Renal cortex interstitium (tissue), 11 donors: ENCODE measurements around the gene SHISA5. TPM values are rescaled to one million over a fixed set of nuclear protein-coding genes. Genes with fewer than 3 reads are reported as not detected.
A peak's percentile ranks its signal among the peaks of the same experiment; 100 is the strongest.
"Not testable (repeated sequence)": the region's sequence is repeated elsewhere in the genome, so short reads cannot be mapped to it uniquely, and the experiment has no call there.

Experiments used
- DNase-seq, 11 donors: peaks; one replicate each; pipeline ENCODE4 v3.0.0-alpha.2; 2013; ENCODE audit warnings: low read depth in 9 of 11, low spot score in 4 of 11; ENCODE audit errors: extremely low read depth in 1 of 11
- polyA plus RNA-seq, 3 donors: library from polyadenylated mRNA; unstranded; fragments of 120-200 nt; gene quantifications; one replicate each; pipeline ENCODE4 v1.2.1, GENCODE V29; 2013; ENCODE audit not compliant: insufficient read length in 3 of 3

The SHISA5 gene
- polyA plus RNA-seq, 3 donors: 93.2 to 120 (median 101) TPM

DNA sequence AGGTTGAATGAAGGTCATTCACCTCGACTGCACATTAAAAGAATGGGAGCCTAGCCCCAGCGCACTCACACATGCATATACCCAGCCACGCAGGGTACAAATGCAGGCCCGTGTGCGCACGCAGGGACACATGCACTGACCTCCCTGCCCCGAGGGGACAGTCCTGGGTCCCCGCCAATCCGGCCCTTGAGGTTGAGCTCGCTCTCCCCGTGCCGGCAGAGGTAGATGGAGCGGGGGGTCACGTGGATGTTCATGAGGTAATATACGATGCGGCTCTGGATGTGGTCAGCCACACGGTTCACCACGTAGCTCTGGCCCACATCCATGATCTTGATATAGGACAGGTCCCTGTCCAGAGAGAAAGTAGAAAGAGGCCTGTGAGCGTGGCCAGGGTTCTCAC, 32.1 kb upstream of the SHISA5 start:
- no peak for DNase-seq

DNA sequence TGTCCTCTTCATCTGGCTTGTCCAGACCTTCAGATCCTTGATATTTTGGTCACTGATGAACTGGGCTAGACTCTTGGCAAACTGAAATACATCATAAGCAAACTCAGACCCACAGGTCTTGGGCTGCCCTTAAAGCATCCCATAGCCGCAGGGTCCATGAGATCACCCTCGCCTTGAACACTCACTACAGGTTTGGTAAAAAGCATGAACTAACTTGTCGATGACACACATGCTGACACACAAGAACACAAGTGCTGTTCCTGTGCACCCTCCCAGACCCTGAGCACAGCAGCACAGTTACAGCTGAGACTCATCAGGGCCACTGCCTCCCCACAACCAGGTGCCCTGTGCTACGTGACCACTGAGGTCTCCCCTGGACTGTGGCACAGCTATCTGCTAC, 31.6 kb upstream of the SHISA5 start:
- DNase-seq: no peak

DNA sequence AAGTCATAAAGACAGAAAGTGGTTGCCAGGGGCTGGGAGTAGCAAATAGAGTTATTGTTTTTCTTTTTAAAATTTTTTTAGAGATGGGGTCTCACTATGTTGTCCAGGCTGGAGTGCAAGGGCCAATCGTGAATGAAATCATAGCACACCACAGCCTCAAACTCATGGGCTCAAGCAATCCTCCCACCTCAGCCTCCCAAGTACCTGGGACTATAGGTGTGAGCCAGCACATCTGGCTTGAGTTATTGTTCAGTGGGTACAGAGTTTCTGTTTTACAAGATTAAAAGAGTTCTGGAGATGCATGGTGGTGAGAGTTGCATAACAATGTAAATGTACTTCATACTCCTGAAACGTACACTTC, 29.0 kb upstream of the SHISA5 start:
- DNase-seq: no peak

DNA sequence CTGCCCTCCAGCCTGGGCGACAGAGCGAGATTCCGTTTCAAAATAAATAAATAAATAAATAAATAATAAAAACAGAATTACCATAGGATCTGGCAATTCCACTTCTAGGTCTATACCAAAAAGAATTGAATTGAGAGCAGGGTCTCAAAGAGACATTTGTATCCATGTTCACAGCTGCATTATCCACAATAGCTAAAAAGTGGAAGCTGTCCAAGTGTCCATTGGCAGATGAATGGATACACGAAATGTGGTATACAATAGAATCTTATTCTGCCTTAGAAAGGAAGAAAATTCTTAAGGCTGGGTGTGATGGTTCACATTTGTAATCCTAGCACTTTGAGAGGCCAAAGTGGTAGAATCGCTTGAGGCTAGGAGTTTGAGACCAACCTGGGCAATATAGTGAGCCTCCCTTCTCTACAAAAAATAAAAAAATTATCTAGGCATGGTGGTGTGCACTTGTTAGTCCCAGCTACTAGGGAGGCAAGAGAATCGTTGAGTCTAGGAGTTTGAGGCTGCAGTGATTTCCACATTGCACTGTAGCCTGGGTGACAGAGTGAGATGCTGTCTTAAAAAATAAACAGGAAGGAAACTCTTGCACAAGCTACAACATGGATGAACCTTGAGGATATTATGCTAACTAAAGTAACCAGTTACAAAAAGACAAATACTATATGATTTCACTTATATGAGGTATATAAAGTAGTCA, 28.4 kb upstream of the SHISA5 start:
- DNase-seq: no peak

DNA sequence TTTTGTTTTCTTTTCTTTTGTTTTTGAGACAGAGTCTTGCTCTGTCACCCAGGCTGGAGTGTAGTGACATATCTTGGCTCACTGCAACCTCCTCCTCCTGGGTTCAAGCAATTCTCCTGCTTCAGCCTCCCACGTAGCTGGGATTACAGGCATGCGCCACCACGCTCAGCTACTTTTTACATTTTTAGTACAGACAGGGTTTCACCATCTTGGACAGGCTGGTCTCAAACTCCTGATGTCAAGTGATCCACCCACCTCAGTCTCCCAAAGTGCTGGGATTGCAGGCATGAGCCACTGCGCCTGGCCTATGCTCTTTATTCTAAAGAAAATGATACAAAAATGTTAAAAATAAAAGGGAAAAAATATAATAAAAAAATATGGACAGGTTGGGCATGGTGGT, 26.7 kb upstream of the SHISA5 start:
- DNase-seq: not testable (repeated sequence)

DNA sequence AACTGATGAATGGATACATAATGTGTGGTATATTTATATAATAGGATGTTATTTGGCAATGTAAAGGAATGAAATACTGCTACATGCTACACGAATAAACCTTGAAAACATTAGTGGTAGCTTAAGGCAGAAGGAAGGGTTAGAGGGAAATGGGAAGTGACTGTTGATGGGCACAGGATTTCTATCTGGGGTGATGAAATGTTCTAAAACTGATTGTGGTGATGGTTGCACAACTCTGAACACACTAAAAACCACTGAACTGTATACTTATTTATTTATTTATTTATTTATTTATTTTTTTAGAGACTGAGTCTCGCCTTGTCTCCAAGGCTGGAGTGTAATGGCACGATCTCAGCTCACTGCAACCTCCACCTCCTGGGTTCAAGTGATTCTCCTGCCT, 24.8 kb upstream of the SHISA5 start:
- DNase-seq: no peak

DNA sequence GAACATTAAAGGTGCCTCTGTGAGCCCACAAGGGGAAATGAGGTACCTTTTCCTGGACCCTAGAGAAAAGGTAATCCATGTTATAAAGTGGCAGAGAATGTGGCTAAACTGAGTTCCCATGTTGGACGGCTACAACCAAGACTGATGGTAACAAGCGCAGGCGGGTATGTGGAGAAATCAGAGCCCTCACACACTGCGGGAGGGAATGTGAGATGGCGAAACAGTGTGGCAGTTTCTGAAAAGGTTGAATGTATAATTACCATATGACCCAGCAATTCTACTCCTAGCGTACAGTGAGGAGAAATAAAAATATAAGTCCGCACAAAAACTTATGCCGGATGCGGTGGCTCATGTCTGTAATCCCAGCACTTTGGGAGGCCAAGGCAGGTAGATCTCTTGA, 24.1 kb upstream of the SHISA5 start:
- DNase-seq: no peak

DNA sequence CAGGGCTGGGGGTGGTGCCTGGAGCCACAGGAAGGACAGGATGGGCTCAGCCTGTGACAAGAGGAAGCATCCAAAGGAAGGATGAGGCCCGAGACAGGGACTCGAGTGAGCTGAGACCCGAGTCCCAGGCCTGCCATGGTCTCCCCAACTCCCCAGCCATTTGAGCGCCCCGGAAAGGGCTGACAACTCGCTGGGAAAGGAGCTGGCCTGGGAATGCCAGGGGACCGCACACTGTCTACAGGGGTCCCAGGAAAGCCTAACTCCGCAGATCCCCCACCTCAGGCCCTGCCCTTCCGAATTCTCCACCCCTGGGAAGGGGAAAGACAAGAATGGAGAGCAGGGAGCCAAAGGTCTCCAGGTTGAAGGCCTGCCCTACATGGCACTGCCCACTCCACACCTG, 21.0 kb upstream of the SHISA5 start:
- no peak for DNase-seq

DNA sequence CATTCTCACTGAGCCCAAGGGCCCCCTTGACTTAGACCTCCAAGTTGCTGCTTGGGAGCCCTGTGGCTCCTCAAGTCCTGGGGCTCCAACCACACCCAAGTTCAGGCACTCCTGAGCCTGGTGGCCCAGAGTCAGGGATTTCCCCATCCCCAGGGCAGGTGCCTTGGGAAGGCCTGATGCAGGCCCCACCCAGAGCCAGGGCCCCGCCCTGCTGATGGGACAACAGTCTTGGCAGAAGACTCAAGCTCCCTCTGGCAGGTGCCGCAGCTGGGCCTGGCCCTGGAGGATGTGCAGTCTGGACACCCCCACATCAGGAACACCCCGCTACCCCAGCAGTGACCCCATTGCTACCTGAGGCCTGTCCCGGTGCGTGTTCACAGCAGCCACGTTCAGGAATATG, 17.7 kb upstream of the SHISA5 start:
- DNase-seq: no peak

DNA sequence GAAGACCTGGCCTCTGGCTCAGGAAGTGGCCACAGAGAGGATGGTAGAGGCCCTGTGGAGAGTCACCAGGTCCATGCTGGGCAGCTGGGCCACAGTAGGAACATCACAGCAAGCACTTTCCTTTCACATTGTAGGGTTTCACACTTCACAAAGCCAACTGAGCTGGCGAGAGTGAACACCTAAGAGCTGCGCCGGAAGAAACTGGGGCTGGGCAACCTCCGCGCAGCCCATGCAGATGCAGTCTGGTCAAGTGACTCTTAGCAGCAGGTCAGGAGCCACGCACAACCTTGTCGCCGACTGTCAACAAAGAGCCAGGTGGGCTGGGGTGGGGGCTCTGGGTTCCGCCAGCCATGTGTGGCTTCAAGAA, 15.3 kb upstream of the SHISA5 start:
- DNase-seq: no peak

DNA sequence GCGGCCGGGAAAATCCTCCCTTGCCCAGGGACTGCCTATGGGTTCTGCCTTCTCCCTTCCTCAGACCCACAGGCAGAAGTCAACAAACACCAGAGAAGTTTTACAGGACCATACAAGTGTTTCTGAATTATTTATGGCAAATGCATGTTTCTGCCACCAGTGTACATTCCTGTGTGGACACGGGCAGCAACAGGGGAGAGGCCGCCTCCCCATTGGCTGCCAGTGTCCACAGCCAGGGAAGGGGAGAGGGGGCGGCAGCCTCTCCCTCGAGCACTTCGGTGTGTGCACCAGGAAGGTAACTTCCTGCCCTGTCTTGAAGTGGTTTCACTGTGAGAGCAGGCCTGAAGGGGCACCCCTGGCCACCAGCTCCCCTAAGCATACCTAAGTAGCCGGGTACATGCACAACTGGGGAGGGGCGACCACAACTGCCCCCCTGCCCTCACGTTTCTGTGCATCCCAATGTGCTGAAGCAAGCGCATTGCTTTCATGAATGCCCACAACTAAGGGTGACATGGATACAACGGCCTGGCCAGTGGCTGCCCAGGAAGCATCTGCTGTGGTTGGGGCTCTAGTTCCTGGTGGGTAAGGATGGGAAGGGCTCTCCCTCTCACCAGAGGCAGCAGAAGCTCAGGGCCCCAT, 14.8 kb upstream of the SHISA5 start:
- no peak for DNase-seq

DNA sequence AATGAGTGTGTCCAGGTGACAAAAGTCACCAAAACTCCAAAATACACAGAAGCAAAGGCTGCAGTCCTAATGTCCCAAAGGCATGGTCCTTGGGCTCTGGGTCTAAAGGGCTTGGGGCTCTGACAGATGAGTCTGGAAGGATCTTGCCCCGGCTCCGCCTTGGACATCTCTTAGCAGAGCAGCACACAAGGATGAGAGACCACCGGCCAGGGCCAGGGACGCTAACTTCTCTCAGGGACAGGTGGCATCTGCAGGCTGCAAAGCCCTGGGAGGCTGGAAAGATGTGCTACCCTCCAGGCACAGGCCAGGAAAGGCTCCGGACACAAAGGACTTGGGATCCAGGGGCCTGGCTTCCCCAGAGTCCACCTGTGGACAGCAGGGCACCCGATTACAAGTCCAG, 14.1 kb upstream of the SHISA5 start:
- no peak for DNase-seq

DNA sequence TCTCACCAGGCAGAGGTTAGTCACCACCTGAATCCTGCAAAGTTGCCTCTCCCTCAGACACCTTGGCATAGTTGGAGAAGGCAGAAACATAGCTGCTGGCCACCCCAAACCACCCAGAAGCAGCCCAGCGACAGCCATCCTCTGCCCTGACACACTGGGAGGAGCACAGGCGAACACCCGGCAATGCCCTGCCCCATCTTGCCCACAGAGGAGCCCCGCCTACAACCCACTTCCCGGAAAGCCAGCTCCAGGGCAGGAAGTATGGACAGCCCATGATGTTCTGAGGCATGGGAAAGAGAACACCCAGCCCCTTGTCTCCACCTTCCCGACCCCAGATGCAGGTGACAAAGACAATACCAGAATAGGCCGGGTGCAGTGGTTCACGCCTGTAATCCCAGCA, 12.6 kb upstream of the SHISA5 start:
- DNase-seq: no peak

DNA sequence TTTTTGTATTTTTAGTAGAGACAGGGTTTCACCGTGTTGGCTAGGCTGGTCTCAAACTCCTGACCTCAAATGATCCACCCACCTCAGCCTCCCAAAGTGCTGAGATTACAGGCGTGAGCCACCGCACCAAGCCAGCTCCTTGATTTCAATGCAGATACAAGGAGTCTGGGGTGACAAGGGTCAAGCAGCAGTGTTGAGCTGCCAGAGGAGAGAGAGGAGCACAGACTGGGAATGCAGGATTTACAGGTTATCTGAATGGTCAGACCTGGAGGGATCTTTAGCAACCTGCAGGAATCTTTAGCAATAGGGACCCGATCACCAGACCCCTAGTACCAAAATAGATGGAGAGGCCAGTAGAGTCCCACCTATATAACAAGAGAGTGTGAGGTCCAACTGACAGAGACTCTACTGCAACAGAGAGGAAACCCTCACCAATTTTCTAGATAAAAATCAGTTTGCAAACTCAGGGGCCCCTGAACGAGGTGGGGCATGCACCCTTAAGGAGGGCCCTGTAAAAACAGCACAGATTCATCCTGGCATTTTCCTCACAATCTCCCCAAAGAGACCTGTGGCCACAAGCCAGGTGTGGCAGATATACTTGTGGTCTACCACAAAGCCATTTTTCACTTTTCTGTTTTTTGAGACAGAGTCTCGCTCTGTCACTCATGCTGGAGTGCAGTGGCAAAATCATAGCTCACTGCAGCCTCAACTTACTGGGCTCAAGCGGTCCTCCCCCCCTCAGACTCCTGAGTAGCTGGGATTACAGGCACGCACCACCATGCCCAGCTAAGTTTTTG, 10.7 kb upstream of the SHISA5 start:
- no peak for DNase-seq

DNA sequence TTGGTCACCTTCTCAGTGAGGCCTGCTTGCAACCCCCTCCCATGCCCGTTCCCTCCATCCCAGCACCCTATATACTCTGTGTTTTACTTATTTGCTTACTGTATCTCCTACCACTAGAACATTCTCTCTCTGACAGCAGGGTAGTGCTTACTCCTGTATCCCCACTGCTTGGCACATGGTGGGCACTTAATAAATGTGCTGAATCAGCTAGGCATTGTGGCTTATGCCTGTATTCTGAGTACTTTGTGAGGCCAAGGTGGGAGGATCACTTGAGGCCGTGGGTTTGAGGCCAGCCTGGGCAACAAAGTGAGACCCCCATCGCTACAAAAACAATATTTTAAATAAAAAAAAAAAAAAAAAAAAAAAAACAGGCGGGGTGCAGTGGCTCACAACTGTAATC, 7.6 kb upstream of the SHISA5 start:
- no peak for DNase-seq

DNA sequence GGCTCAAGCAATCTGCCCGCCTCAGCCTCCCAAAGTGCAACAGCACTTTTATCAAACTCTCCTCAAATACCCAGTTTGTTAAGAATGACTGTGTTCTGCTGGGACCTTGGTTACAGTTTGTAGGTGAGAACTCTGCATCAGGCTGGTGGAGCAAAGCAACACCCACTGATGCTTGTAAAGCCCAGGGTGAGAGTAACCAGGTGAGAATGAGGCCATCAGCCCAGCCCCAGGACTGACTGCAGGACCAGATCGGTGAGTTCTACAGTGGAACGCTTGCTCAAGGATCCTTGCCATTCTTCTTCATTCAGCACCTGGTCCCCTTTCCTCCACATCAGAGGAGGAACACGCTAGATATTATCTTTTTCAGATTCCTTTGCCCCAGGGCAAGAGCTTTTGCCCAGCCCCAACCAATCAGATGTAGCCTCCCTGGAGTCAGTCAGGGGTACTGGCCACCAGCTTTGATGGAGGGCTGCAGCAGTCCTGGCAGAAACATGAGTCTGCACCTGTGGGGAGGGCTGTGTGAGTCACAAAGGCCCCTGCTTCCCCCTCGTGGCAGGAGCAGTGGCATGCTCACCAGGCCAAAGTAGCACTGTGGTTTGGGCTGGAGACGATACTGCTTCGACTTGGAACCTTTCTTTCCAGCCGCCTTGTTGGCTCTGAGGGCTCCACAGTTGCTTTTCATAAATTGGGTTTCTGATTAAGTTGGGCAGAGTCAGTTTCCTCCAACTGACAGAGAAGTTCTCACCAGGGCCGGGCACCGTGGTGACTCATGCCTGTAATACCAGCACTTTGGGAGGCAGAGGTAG, 3.5 kb upstream of the SHISA5 start:
- DNase-seq: peak in 5 of 11 donors; percentile 22 to 41 (median 28)

DNA sequence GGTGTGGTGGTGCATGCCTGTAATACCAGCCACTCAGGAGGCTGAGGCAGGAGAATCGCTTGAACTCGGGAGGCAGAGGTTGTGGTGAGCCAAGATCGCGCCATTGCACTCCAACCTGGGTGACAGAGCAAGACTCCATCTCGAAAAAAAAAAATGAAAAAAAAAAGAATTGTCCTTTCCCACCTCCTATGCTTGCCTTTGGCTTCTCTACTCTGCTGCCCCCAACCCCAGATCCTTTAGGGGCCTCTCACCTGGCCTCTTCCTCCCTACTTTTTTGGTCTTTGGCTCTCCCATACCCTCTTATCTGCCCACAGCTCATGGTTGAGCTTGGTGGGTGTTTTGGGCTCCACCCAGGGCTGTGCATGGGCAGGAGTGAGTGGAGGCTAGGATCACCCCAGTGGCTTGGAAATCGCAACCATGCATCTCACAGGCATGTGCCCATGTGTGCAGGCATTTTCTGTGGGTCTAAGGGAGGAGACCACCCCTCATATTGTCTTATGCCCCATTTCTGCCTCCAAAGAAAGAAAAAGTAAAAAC, 2.1 kb upstream of the SHISA5 start:
- DNase-seq: no peak

DNA sequence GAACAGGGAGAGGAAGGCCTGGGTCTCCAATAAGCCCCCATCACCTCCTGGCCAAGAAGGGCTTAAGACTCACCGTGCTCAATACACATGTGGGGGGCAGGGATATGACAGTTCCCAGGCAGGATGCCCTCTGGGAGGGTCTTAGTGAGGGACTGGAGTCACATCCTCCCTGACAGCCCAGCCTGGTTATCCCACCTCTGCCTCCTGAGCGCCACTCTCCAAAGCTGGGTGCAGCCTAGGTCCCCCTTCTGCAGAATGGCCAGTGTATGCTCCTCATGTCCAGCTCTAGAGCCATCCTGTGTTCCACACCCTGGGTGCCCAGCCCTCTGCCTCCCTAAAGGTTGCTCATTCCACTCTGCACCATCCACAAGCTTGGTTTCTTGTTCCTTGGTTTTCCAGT, 1.2 kb upstream of the SHISA5 start:
- no peak for DNase-seq

DNA sequence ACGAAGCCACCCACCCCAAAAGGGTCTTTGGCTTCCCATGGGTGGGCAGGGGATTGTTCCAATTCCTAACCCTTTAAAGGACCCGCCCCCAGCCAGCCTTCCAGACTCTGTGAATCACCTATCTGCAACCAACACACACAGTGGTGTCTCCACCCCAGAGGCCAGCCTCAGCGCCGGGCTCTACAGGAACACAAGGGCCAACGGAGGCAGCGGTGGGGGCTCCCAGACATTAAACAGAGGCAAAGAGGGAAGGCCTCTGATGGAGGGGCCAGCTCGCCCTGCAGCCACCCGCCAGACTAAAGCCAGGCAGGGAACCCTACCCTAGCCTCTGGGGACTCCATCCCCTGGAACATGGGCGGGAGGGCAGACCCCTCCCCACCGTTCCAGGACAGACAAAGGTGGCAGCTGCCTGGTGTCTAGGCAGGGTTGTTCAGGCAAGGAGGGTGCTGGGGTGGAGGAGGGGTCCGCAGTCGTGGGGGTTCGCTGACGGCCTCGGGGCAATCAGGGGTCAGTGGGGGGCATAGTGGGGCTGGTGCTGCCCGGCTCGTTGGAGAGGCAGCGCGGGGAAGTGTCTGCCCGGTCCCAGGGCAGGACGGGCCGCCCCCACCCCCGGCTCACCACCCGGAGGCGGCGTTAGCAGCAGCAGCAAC, 448 bp downstream of the SHISA5 start:
- peak in 2 of 11 donors; percentile 13 to 17 for DNase-seq
